GM23338 (cell line): Measurements from ENCODE around the gene MAT2A. TPM values are rescaled to one million over a fixed set of nuclear protein-coding genes. Genes with fewer than 3 reads are reported as not detected.

Source experiments
- ATAC-seq: fragments of 200-7000 bp; cut with Tn5 transposase; 3 replicates; pipeline ENCODE4 v1.9.1; 2020
- DNase-seq: peaks from one replicate; pipeline ENCODE4 v3.0.0-alpha.2; 2015; ENCODE audit warnings: low spot score
- H2AFZ ChIP-seq: fragments of 200-600 bp; sonication (generic); 2 replicates; pipeline ENCODE4 v1.8.0; 2016; ENCODE audit warnings: antibody characterized with exemption, mild to moderate bottlenecking, moderate library complexity
- H3F3A ChIP-seq: fragments of 200-600 bp; sonication (generic); replicated peaks from 2 replicates; pipeline ENCODE4 v1.8.0; 2017; ENCODE audit warnings: antibody characterized with exemption, mixed run types, low read depth
- H3K27ac ChIP-seq: fragments of 200-600 bp; sonication (generic); 2 replicates; pipeline ENCODE4 v1.6.1; 2016; ENCODE audit warnings: low read depth
- H3K27me3 ChIP-seq: fragments of 200-600 bp; sonication (generic); 2 replicates; pipeline ENCODE4 v1.8.0; 2016; ENCODE audit warnings: mild to moderate bottlenecking, mixed run types, moderate library complexity; ENCODE audit not compliant: insufficient read depth
- H3K36me3 ChIP-seq: fragments of 200-600 bp; sonication (generic); 2 replicates; pipeline ENCODE4 v1.8.0; 2016; ENCODE audit warnings: mild to moderate bottlenecking; ENCODE audit not compliant: insufficient read depth
- H3K4me1 ChIP-seq: fragments of 200-600 bp; sonication (generic); 2 replicates; pipeline ENCODE4 v1.8.0; 2016; ENCODE audit warnings: mild to moderate bottlenecking, moderate library complexity; ENCODE audit not compliant: insufficient read depth
- H3K4me2 ChIP-seq: fragments of 200-600 bp; sonication (generic); 2 replicates; pipeline ENCODE4 v1.7.1; 2017; ENCODE audit warnings: mixed run types
- H3K4me3 ChIP-seq: fragments of 200-600 bp; sonication (generic); 2 replicates; pipeline ENCODE4 v1.6.1; 2016; ENCODE audit warnings: mixed run types
- H3K79me2 ChIP-seq: fragments of 200-600 bp; sonication (generic); replicated peaks from 2 replicates; pipeline ENCODE4 v1.8.0; 2017; ENCODE audit warnings: mild to moderate bottlenecking; ENCODE audit not compliant: insufficient read depth
- H3K9me2 ChIP-seq: fragments of 200-600 bp; sonication (generic); 2 replicates; pipeline ENCODE4 v1.8.0; 2017; ENCODE audit not compliant: insufficient read depth
- H4K20me1 ChIP-seq: fragments of 200-600 bp; sonication (generic); replicated peaks from 2 replicates; pipeline ENCODE4 v1.8.0; 2017; ENCODE audit warnings: mild to moderate bottlenecking; ENCODE audit not compliant: insufficient read depth
- H3K27ac Mint-ChIP-seq: 2 replicates; pipeline ENCODE4 v1.8.0; 2020; ENCODE audit warnings: inconsistent platforms, mild to moderate bottlenecking, moderate library complexity, mixed read lengths
- H3K27me3 Mint-ChIP-seq: 3 replicates; pipeline ENCODE4 v1.8.0; 2022; ENCODE audit warnings: low read depth, mild to moderate bottlenecking, moderate library complexity, mixed read lengths, inconsistent platforms; ENCODE audit not compliant: insufficient read depth, poor library complexity
- H3K36me3 Mint-ChIP-seq: 3 replicates; pipeline ENCODE4 v1.8.0; 2021; ENCODE audit warnings: low read depth, mild to moderate bottlenecking, inconsistent platforms, moderate library complexity, mixed read lengths
- H3K4me1 Mint-ChIP-seq: 3 replicates; pipeline ENCODE4 v1.8.0; 2020; ENCODE audit warnings: mild to moderate bottlenecking, inconsistent platforms, mixed read lengths
- H3K4me3 Mint-ChIP-seq: 3 replicates; pipeline ENCODE4 v1.8.0; 2021; ENCODE audit warnings: moderate library complexity, mild to moderate bottlenecking, inconsistent platforms, mixed read lengths
- H3K9me3 Mint-ChIP-seq: 3 replicates; pipeline ENCODE4 v1.8.0; 2020; ENCODE audit warnings: moderate library complexity, mild to moderate bottlenecking, inconsistent platforms, mixed read lengths
- CREB1 ChIP-seq: fragments of 250-450 bp; sonication (Bioruptor Pico); IDR thresholded peaks from 2 replicates; pipeline ENCODE4 v1.5.0; 2020; ENCODE audit warnings: low read depth, mild to moderate bottlenecking, moderate library complexity
- CTCF ChIP-seq, 2 experiments: fragments of 200-600 bp in 1 of 2; sonication (generic) in 1 of 2; conservative IDR thresholded peaks; 2 replicates each; pipeline versions ENCODE4 v1.5.1 to v1.6.1; 2016 to 2017; ENCODE audit warnings: antibody characterized with exemption in 2 of 2, low read depth in 2 of 2, mild to moderate bottlenecking in 2 of 2, moderate library complexity in 1 of 2
- EZH2 ChIP-seq: fragments of 200-600 bp; sonication (generic); IDR thresholded peaks from one replicate; pipeline ENCODE4 v1.8.0; 2017; ENCODE audit warnings: antibody characterized with exemption, mild to moderate bottlenecking, low read depth; ENCODE audit not compliant: unreplicated experiment
- EZH2phosphoT487 ChIP-seq: fragments of 200-600 bp; sonication (generic); IDR thresholded peaks from one replicate; pipeline ENCODE4 v1.8.1; 2018; ENCODE audit warnings: antibody characterized with exemption; ENCODE audit not compliant: unreplicated experiment
- JUNB ChIP-seq: IDR thresholded peaks from one replicate; pipeline ENCODE4 v1.6.1; 2016; ENCODE audit warnings: antibody characterized with exemption; ENCODE audit not compliant: unreplicated experiment
- NANOG ChIP-seq: IDR thresholded peaks from 2 replicates; pipeline ENCODE4 v1.6.1; 2016; ENCODE audit warnings: antibody characterized with exemption, borderline replicate concordance
- POLR2AphosphoS5 ChIP-seq: IDR thresholded peaks from 2 replicates; pipeline ENCODE4 v1.6.1; 2016; ENCODE audit warnings: antibody characterized with exemption, low read depth
- REST ChIP-seq: IDR thresholded peaks from one replicate; pipeline ENCODE4 v1.6.1; 2018; ENCODE audit warnings: antibody characterized with exemption; ENCODE audit not compliant: unreplicated experiment
- STAT1 ChIP-seq: IDR thresholded peaks from one replicate; pipeline ENCODE4 v1.6.1; 2016; ENCODE audit warnings: antibody characterized with exemption; ENCODE audit not compliant: unreplicated experiment
- ZNF114 ChIP-seq: fragments of 250-450 bp; sonication (Bioruptor Pico); IDR thresholded peaks from 2 replicates; pipeline ENCODE4 v1.5.0; 2020; ENCODE audit warnings: mild to moderate bottlenecking, moderate library complexity
- ZNF331 ChIP-seq: fragments of 250-450 bp; sonication (Bioruptor Pico); IDR thresholded peaks from 2 replicates; pipeline ENCODE4 v1.5.0; 2020; ENCODE audit warnings: low read depth, mild to moderate bottlenecking, moderate library complexity
- ZNF462 ChIP-seq: fragments of 250-450 bp; sonication (Bioruptor Pico); IDR thresholded peaks from 2 replicates; pipeline ENCODE4 v1.5.0; 2020; ENCODE audit warnings: mild to moderate bottlenecking, moderate library complexity
- polyA plus RNA-seq: library from polyadenylated mRNA; unstranded; fragments of >200 nt; fragmentation: Nextera tagmentation; extraction: Ambion mirVana; gene quantifications from 2 replicates; pipeline ENCODE4 v1.2.1, GENCODE V29; 2016
- total RNA-seq: library from RNA; depleted of rRNA; stranded (reverse); fragments of >200 nt; shearing (Covaris generic); gene quantifications from 2 replicates; pipeline ENCODE4 v1.2.3, GENCODE V29; 2014

The MAT2A gene
- total and polyA plus RNA-seq, 2 experiments from 2014 or later = 105 to 232 TPM

GRCh38 chr2:85545780-85546240, 6.8 kb downstream of the MAT2A start (continued):
- TF ChIP-seq CREB1 (CRISPR knock-in tag) (no peak), POLR2AphosphoS5 (no peak), CTCF (conservative IDR thresholded peaks at IDR 0.05; ENCODE audit: low read depth in 2 of 2) (no peak), JUNB (no peak), REST (no peak)

GRCh38 chr2:85547089-85547858, 8.3 kb downstream of the MAT2A start:
- no peaks in the 10 kb centered on the region; the same call in 2 of the 3 replicates for H3K9me3 Mint-ChIP-seq
- H3K27ac Mint-ChIP-seq = no peak overlapping the region; the same call in 1 of the 2 replicates
- peaks cover 52% of the 10 kb centered on the region for H3F3A ChIP-seq
- peaks cover 84% of the 10 kb centered on the region for H3K36me3 Mint-ChIP-seq
- H3K27me3 ChIP-seq = no peaks in the 10 kb centered on the region
- H3K9me2 ChIP-seq = no peaks in the 10 kb centered on the region
- H3K27ac ChIP-seq = no peak overlapping the region; the same call in 1 of the 2 replicates
- peaks cover 12% of the 10 kb centered on the region for H4K20me1 ChIP-seq
- H3K36me3 ChIP-seq = peaks cover 59% of the 10 kb centered on the region
- no peak overlapping the region for H3K4me3 ChIP-seq
- DNase-seq (no peak), ATAC-seq (peak; percentile 6; the same call in 2 of the 3 replicates)
- no peak overlapping the region for H3K4me3 Mint-ChIP-seq
- no peaks in the 10 kb centered on the region for H3K4me1 ChIP-seq
- peaks cover 26% of the 10 kb centered on the region for H3K4me1 Mint-ChIP-seq
- H2AFZ ChIP-seq = no peak overlapping the region
- H3K27me3 Mint-ChIP-seq = peaks cover 21% of the 10 kb centered on the region
- H3K4me2 ChIP-seq = no peak overlapping the region
- peaks cover 6% of the 10 kb centered on the region for H3K79me2 ChIP-seq
- no peak for TF ChIP-seq NANOG
- no peak for TF ChIP-seq JUNB
- TF ChIP-seq STAT1 = no peak
- TF ChIP-seq ZNF462 (CRISPR knock-in tag) = no peak
- TF ChIP-seq EZH2phosphoT487 = no peak
- TF ChIP-seq ZNF114 = no peak
- TF ChIP-seq EZH2 = no peak
- no peak for TF ChIP-seq ZNF331 (CRISPR knock-in tag)
